ENCODE measurements around the gene SLC9A7. TPM values are rescaled to one million over a fixed set of nuclear protein-coding genes. Genes with fewer than 3 reads are reported as not detected.

SLC9A7 gene
- total RNA-seq, 2 experiments from 2014 or later: 5.3 to 7.4 TPM

GRCh38 chrX:46576458-46576857, 182.5 kb downstream of the SLC9A7 start:
- Mint-ChIP-seq H3K9me3 (no peaks in the 10 kb centered on the region), H3K27me3 (no peaks in the 10 kb centered on the region), H3K27ac (peak overlapping the region; percentile 0), H3K4me3 (peak overlapping the region; percentile 81), H3K4me1 (peaks cover 46% of the 10 kb centered on the region), H3K36me3 (ENCODE audit: low read depth) (peaks cover 31% of the 10 kb centered on the region)
- no peak for DNase-seq
- ChIA-PET CTCF (interaction anchor here (1.7 kb wide), 1 partner anchor 11 kb away, joined by 7 read pairs; no protein-coding TSS in a partner anchor), POLR2A (no interaction called here)

GRCh38 chrX:46575991-46576392, 182.9 kb downstream of the SLC9A7 start:
- Mint-ChIP-seq H3K4me1 (peaks cover 46% of the 10 kb centered on the region), H3K4me3 (peak overlapping the region; percentile 81), H3K27ac (peak overlapping the region; percentile 0), H3K36me3 (ENCODE audit: low read depth) (peaks cover 31% of the 10 kb centered on the region), H3K9me3 (no peaks in the 10 kb centered on the region), H3K27me3 (no peaks in the 10 kb centered on the region)
- POLR2A ChIA-PET: no interaction called here
- no peak for DNase-seq
- CTCF ChIA-PET: interaction anchor here (0.5 kb wide), 1 partner anchor 986 kb away, joined by 3 read pairs; no protein-coding TSS in a partner anchor

DNA sequence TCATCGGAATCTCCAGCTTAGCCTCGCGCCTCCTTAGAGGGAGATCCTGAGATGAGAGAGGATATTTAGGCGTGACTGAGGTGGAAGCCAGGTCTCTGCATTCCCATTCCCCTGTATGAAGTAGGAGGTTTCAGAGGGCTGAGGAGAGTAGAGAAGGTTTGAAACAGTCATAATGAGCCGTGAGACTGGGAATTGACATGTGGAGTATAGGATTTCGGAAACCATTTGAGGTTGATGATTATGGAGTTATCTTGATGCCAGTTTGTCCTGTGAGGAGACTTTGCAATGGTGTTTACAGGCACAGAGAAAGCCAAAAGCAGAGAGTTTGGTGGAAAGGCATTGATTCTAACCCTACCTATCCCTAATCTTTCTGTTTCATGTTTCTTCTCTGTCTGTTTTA, 183.3 kb downstream of the SLC9A7 start:
- H3K36me3 Mint-ChIP-seq (ENCODE audit: low read depth): peaks cover 30% of the 10 kb centered on the region
- CTCF ChIA-PET: interaction anchor here (0.5 kb wide), 1 partner anchor 986 kb away, joined by 3 read pairs; no protein-coding TSS in a partner anchor
- no peak for DNase-seq
- peaks cover 46% of the 10 kb centered on the region for H3K4me1 Mint-ChIP-seq
- POLR2A ChIA-PET: no interaction called here
- peak overlapping the region; percentile 81 for H3K4me3 Mint-ChIP-seq
- H3K9me3 Mint-ChIP-seq: no peaks in the 10 kb centered on the region
- H3K27ac Mint-ChIP-seq: peak overlapping the region; percentile 50
- no peaks in the 10 kb centered on the region for H3K27me3 Mint-ChIP-seq

GRCh38 chrX:46574774-46575381, 184.0 kb downstream of the SLC9A7 start:
- ChIA-PET POLR2A (no interaction called here), CTCF (interaction anchor here (0.6 kb wide), 1 partner anchor 164 kb away, joined by 3 read pairs; no protein-coding TSS in a partner anchor)
- Mint-ChIP-seq H3K9me3 (no peaks in the 10 kb centered on the region), H3K36me3 (ENCODE audit: low read depth) (peaks cover 26% of the 10 kb centered on the region), H3K4me3 (peak overlapping the region; percentile 81), H3K4me1 (peaks cover 46% of the 10 kb centered on the region), H3K27me3 (no peaks in the 10 kb centered on the region), H3K27ac (peak overlapping the region; percentile 89)
- DNase-seq: peak; percentile 49

- peak; percentile 82 for DNase-seq
- ChIA-PET CTCF (interaction anchor here (0.6 kb wide), 1 partner anchor 165 kb away, joined by 3 read pairs; no protein-coding TSS in a partner anchor), POLR2A (no interaction called here)
- Mint-ChIP-seq H3K27ac (peak overlapping the region; percentile 89), H3K9me3 (no peaks in the 10 kb centered on the region), H3K4me3 (peak overlapping the region; percentile 81), H3K4me1 (peaks cover 41% of the 10 kb centered on the region), H3K27me3 (no peaks in the 10 kb centered on the region), H3K36me3 (ENCODE audit: low read depth) (peaks cover 20% of the 10 kb centered on the region)
Observed at GRCh38 chrX:46573892-46574773, 184.8 kb downstream of the SLC9A7 start.

DNA sequence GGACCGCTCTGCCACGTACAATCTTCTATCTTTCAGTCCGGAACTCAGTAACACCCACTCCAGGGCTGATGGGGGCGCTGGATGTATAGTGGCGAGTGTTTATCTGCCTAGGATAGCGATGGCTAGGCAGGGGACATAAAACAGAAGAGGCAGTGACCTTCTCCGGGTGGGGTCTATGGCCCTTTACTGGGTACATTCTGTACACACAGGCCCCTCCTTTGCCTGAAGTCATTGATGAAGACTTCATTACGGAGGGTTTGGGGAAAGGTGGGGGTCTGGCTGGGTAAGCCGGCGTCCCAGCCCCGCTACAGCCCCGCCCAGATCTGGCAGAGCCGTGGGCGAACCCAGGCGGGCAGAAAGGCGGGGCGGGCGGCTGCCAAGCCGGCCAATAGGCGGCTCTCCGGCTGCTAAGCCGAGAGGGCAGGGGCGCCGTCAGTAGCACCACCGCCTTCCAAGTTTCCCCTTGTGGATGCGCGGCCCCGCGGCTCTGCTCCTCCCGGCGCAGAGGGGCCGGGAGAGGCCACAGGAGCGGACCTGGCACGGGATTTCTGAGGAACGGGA, 185.5 kb downstream of the SLC9A7 start, which contains the start of gene CHST7:
CHST7 (plus strand) TSS at position 435 of the 561 bp plus-strand sequence. CDS start 167 bp downstream, outside the sequence.
- peak within 1 kb of the TSS; percentile 89 for H3K27ac Mint-ChIP-seq
- peak within 1 kb of the TSS; percentile 81 for H3K4me3 Mint-ChIP-seq
- H3K4me1 Mint-ChIP-seq: peaks cover 38% of the 10 kb centered on the region
- POLR2A ChIA-PET: no interaction called here
- no peaks in the 10 kb centered on the region for H3K9me3 Mint-ChIP-seq
- CTCF ChIA-PET: interaction anchor here (1.2 kb wide), 1 partner anchor 17 kb away, joined by 3 read pairs; no protein-coding TSS in a partner anchor
- peak; percentile 57 for DNase-seq
- no peaks in the 10 kb centered on the region for H3K27me3 Mint-ChIP-seq
- H3K36me3 Mint-ChIP-seq (ENCODE audit: low read depth): peaks cover 17% of the 10 kb centered on the region

GRCh38 chrX:46572340-46572936, 186.5 kb downstream of the SLC9A7 start:
- Mint-ChIP-seq H3K4me1 (peaks cover 34% of the 10 kb centered on the region), H3K4me3 (peak overlapping the region; percentile 81), H3K9me3 (no peaks in the 10 kb centered on the region), H3K36me3 (ENCODE audit: low read depth) (peaks cover 12% of the 10 kb centered on the region), H3K27me3 (no peaks in the 10 kb centered on the region), H3K27ac (peak overlapping the region; percentile 89)
- POLR2A ChIA-PET: no interaction called here
- DNase-seq: no peak
- CTCF ChIA-PET: interaction anchor here (0.6 to 1.2 kb wide), 6 partner anchors 10 to 974 kb away, joined by 3 to 4 read pairs (median 4); no protein-coding TSS in a partner anchor

DNA sequence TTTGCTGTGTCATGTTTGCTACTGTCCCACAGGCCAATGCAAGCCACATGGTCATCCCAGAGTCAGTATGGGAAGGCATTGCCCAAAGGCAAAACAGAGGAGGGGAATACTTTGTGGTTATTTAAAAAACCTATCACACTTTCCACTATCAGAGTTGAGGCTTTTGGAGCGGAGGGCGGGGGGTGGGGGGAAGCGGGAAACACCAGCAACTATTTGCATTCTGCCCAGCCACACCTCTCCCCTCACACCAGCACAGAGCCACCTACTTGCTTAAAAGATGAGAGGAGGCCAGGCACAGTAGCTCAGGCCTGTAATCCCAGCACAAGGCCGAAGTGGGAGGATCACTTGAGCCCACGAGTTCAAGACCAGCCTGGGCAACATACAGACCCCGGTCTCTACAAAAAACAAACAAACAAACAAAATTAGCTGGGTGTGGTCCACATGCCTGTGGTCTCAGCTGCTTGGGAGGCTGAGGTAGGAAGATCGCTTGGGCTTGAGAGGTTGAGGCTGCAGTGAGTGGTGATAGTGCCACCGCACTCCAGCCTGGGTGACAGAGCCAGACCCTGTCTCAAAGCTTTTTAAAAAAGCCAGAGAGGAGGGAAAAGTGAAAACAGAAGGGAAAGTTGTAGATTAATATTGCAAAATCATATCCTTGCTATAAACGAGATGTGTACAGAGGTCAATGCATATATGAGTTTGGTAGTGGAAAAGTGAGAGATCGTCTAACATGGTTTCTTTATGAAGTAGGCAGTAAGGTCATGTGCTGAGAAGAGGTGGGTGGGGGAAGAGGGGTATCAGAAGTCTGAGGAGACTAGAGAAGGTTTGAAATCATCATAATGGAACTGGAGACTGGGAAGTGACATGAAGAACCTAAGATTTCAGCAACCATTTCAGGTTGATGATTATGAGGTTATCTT, 187.2 kb downstream of the SLC9A7 start:
- ChIA-PET POLR2A (no interaction called here), CTCF (interaction anchor here (0.6 to 1.2 kb wide), 5 partner anchors 9 to 975 kb away, joined by 3 to 4 read pairs (median 4); no protein-coding TSS in a partner anchor)
- Mint-ChIP-seq H3K36me3 (ENCODE audit: low read depth) (peaks cover 8% of the 10 kb centered on the region), H3K4me3 (peak overlapping the region; percentile 81), H3K27ac (peak overlapping the region; percentile 89), H3K27me3 (no peaks in the 10 kb centered on the region), H3K4me1 (peaks cover 28% of the 10 kb centered on the region), H3K9me3 (no peaks in the 10 kb centered on the region)
- no peak for DNase-seq

DNA sequence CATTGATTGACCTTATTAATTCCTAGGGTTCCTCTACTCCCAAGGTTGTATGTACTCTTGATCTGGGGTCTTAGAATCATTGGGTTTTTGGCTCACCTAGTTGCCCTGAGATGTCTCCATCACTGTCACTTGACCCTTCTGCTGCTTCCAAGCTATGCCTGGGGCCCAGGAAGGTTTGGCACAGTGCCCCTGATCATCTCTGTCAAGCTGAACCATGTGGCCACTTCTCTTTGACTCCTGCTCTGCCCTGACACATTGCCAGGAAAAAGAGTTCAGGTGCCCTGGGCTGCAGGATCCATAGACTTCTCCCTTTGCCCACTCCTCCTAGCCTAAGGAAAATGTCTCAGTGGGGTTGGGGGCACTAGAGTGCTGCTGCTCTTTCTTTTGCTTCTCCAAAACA, 189.3 kb downstream of the SLC9A7 start:
- Mint-ChIP-seq H3K27me3 (no peaks in the 10 kb centered on the region), H3K4me1 (peaks cover 18% of the 10 kb centered on the region), H3K4me3 (no peak overlapping the region), H3K9me3 (no peaks in the 10 kb centered on the region), H3K36me3 (ENCODE audit: low read depth) (peaks cover 2% of the 10 kb centered on the region), H3K27ac (no peak overlapping the region)
- DNase-seq: no peak
- CTCF ChIA-PET: no interaction called here
- POLR2A ChIA-PET: no interaction called here

DNA sequence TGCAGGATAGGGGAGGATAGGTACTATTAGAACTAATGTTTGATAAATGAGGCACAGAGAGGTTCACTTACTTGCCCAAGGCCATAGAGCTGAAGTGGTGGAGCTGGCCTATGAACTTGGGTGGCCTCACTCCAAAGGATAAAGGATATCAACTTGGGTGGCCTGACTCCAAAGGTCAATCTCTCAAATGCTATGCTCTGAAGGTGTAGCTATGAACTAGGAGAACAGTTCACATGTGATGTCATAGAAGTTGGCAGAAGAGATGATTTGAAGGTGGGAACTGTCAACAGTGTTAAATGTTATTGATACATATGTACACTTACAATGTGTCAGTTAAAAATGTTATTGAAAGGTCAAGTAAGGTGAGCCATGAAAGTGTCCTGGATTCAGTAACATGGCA, 191.5 kb downstream of the SLC9A7 start:
- CTCF ChIA-PET: interaction anchor here (0.9 to 1.0 kb wide), 3 partner anchors 20 to 592 kb away, joined by 3 read pairs; no protein-coding TSS in a partner anchor
- no peak overlapping the region for H3K4me3 Mint-ChIP-seq
- POLR2A ChIA-PET: no interaction called here
- peaks cover under 1% of the 10 kb centered on the region for H3K36me3 Mint-ChIP-seq (ENCODE audit: low read depth)
- no peak overlapping the region for H3K27ac Mint-ChIP-seq
- H3K4me1 Mint-ChIP-seq: peaks cover 12% of the 10 kb centered on the region
- H3K9me3 Mint-ChIP-seq: no peaks in the 10 kb centered on the region
- no peaks in the 10 kb centered on the region for H3K27me3 Mint-ChIP-seq
- DNase-seq: no peak

GRCh38 chrX:46561824-46562657, 196.9 kb downstream of the SLC9A7 start:
- Mint-ChIP-seq H3K27ac (peak overlapping the region; percentile 77), H3K4me1 (peaks cover 17% of the 10 kb centered on the region), H3K9me3 (no peaks in the 10 kb centered on the region), H3K27me3 (no peaks in the 10 kb centered on the region), H3K4me3 (no peak overlapping the region), H3K36me3 (ENCODE audit: low read depth) (no peaks in the 10 kb centered on the region)
- ChIA-PET POLR2A (no interaction called here), CTCF (interaction anchor here (0.5 to 0.7 kb wide), 3 partner anchors 10 to 1868 kb away, joined by 3 to 4 read pairs (median 4); no protein-coding TSS in a partner anchor)
- no peak for DNase-seq

Measured in activated CD4-positive, alpha-beta T cell treated with anti-CD3 and anti-CD28 coated beads, Interleukin-2, amount 10 ng/mL, durations not matched to agents 7 days and 5 days (primary cell).